Measurements from ENCODE around the gene LYSET. TPM values are rescaled to one million over a fixed set of nuclear protein-coding genes. Genes with fewer than 3 reads are reported as not detected.

The LYSET gene
- total RNA-seq, 4 donors from 2014 or later: 0.51 to 21.8 (median 14.4) TPM

GRCh38 chr14:93234798-93235197 lies 49.7 kb downstream of the LYSET start:
- Histone ChIP-seq H3K4me1 (no peaks in the 10 kb centered on the region), H3K27me3 (no peaks in the 10 kb centered on the region), H3K9me3 (no peaks in the 10 kb centered on the region), H3K27ac (no peak overlapping the region), H3K36me3 (no peaks in the 10 kb centered on the region), H3K4me3 (no peak overlapping the region)
- intact Hi-C loops (cut with DNase I; ENCODE audit: low total_unique reads): no loop called here
- DNase-seq: no peak
- TF ChIP-seq CTCF (IDR thresholded peaks at IDR 0.05) (no peak), POLR2A (IDR thresholded peaks at IDR 0.05) (no peak)

Other genes with a start within 250 kb of the LYSET start
- 10 to 100 TPM; 19.7 to 97.7 (median 26.5) TPM for gene ITPK1, start 69.4 kb upstream of the LYSET start, total RNA-seq
- gene MOAP1, start 420 bp upstream of the LYSET start, total RNA-seq: 10 to 100 TPM; 14.6 to 37.1 (median 20.4) TPM
- 10 to 100 TPM in 2 of 4 donors, 1 to 10 TPM in 1, under 1 TPM in 1; 0.51 to 16.7 (median 11.8) TPM for gene GON7, start 21.7 kb downstream of the LYSET start, total RNA-seq
- gene UBR7, start 21.9 kb downstream of the LYSET start, total RNA-seq: 10 to 100 TPM; 15.6 to 55.2 (median 33.1) TPM
- 10 to 100 TPM; 16.7 to 60.4 (median 55.3) TPM for gene BTBD7, start 147.7 kb downstream of the LYSET start, total RNA-seq
- gene COX8C, start 161.9 kb downstream of the LYSET start, total RNA-seq: not detected
- gene UNC79, start 245.6 kb downstream of the LYSET start, total RNA-seq: under 1 TPM in 2 of 4 donors, not detected in 2; 0.24 to 0.35 TPM